DMS114 treated with DMSO at 0.1 percent for 48 hours (cell line): ENCODE measurements around the gene COX18.

ENCODE experiments used
- DNase-seq: peaks from one replicate; lab custom pipeline; 2025; ENCODE audit not compliant: unreplicated experiment; lab: John Stamatoyannopoulos, UW

The COX18 gene

GRCh38 chr4:73069338-73070073 is at the start of gene COX18:
Gene COX18, minus strand, starts transcription at chr4:73069716. Its CDS starts 67 bp downstream, at chr4:73069649.
- DNase-seq = peak; percentile 81

- no peak for DNase-seq
Measured at GRCh38 chr4:73109493-73109892, 40.0 kb upstream of the COX18 start.

- no peak for DNase-seq
Measured at GRCh38 chr4:73104695-73105094, 35.2 kb upstream of the COX18 start.

- no peak for DNase-seq
Measured at GRCh38 chr4:73103799-73104503, 34.4 kb upstream of the COX18 start.

GRCh38 chr4:73099143-73099542 is 29.6 kb upstream of the COX18 start:
- DNase-seq = no peak

- DNase-seq = no peak
Measured at GRCh38 chr4:73098713-73099112, 29.2 kb upstream of the COX18 start.

GRCh38 chr4:73098016-73098415 is 28.5 kb upstream of the COX18 start:
- no peak for DNase-seq

GRCh38 chr4:73092868-73093267 is 23.4 kb upstream of the COX18 start:
- DNase-seq = no peak

GRCh38 chr4:73090738-73091137 is 21.2 kb upstream of the COX18 start:
- DNase-seq = no peak

GRCh38 chr4:73087871-73088270 is 18.4 kb upstream of the COX18 start:
- no peak for DNase-seq

GRCh38 chr4:73086095-73086868 is 16.8 kb upstream of the COX18 start:
- no peak for DNase-seq

GRCh38 chr4:73080789-73081188 is 11.3 kb upstream of the COX18 start:
- DNase-seq = no peak

- no peak for DNase-seq
Measured at GRCh38 chr4:73075832-73076231, 6.3 kb upstream of the COX18 start.

- no peak for DNase-seq
Measured at GRCh38 chr4:73070074-73070390, 516 bp upstream of the COX18 start.

- no peak for DNase-seq
Measured at GRCh38 chr4:73068491-73069337, 802 bp downstream of the COX18 start.

GRCh38 chr4:73067971-73068394 is 1.5 kb downstream of the COX18 start:
- no peak for DNase-seq

- no peak for DNase-seq
Measured at GRCh38 chr4:73066928-73067327, 2.6 kb downstream of the COX18 start.

- no peak for DNase-seq
Measured at GRCh38 chr4:73066445-73066844, 3.1 kb downstream of the COX18 start.

- no peak for DNase-seq
Measured at GRCh38 chr4:73064536-73064935, 5.0 kb downstream of the COX18 start.

- no peak for DNase-seq
Measured at GRCh38 chr4:73055241-73055897, 14.1 kb downstream of the COX18 start.
